Fibroblast of lung (primary cell): ENCODE results near the gene CLECL1. TPM values are rescaled to one million over a fixed set of nuclear protein-coding genes. Genes with fewer than 3 reads are reported as not detected.
"Not testable (repeated sequence)": the region's sequence is repeated elsewhere in the genome, so short reads cannot be mapped to it uniquely, and the experiment has no call there.

ENCODE experiments used
- DNase-seq, 2 donors: peaks; one replicate each; pipeline versions ENCODE4 v3.0.0 to v3.0.0-alpha.2; 2010; ENCODE audit warnings: low read depth in 2 of 2
- H2AFZ ChIP-seq: 2 replicates; pipeline ENCODE4 v1.5.1; 2012; ENCODE audit warnings: low read length, control low read depth, inconsistent platforms
- H3K27ac ChIP-seq: 2 replicates; pipeline ENCODE4 v1.5.1; 2011; ENCODE audit warnings: low read length, control low read depth; ENCODE audit not compliant: insufficient read depth
- H3K27me3 ChIP-seq: 2 replicates; pipeline ENCODE4 v1.5.1; 2011; ENCODE audit warnings: mild to moderate bottlenecking, low read length; ENCODE audit not compliant: control insufficient read depth, insufficient read depth
- H3K36me3 ChIP-seq: 2 replicates; pipeline ENCODE4 v1.5.1; 2011; ENCODE audit warnings: low read length; ENCODE audit not compliant: control insufficient read depth, insufficient read depth
- H3K4me1 ChIP-seq: 2 replicates; pipeline ENCODE4 v1.5.1; 2011; ENCODE audit warnings: low read length; ENCODE audit not compliant: control insufficient read depth, insufficient read depth; ENCODE audit errors: extremely low read depth
- H3K4me2 ChIP-seq: 2 replicates; pipeline ENCODE4 v1.5.1; 2011; ENCODE audit warnings: low read length, control low read depth; ENCODE audit not compliant: insufficient read depth; ENCODE audit errors: extremely low read depth
- H3K4me3 ChIP-seq, 4 experiments: fragments of 200-600 bp in 1 of 4; sonication (generic) in 1 of 4; replicated peaks in 1 of 4; 2 replicates each; pipeline ENCODE4 v1.5.1; 2011 to 2016; ENCODE audit warnings: low read length in 4 of 4, low read depth in 3 of 4, mild to moderate bottlenecking in 3 of 4, control low read depth in 2 of 4, inconsistent platforms in 1 of 4, mixed read lengths in 1 of 4; ENCODE audit not compliant: insufficient read depth in 1 of 4; ENCODE audit errors: control extremely low read depth in 1 of 4
- H3K79me2 ChIP-seq: 2 replicates; pipeline ENCODE4 v1.5.1; 2012; ENCODE audit warnings: mild to moderate bottlenecking, low read length, inconsistent platforms; ENCODE audit not compliant: control insufficient read depth, insufficient read depth
- H3K9ac ChIP-seq: 2 replicates; pipeline ENCODE4 v1.5.1; 2011; ENCODE audit warnings: mild to moderate bottlenecking, low read length, control low read depth; ENCODE audit not compliant: insufficient read depth
- H3K9me3 ChIP-seq: 2 replicates; pipeline ENCODE4 v1.5.1; 2012; ENCODE audit warnings: low read depth, low read length; ENCODE audit not compliant: control insufficient read depth, insufficient read depth
- H4K20me1 ChIP-seq: 2 replicates; pipeline ENCODE4 v1.5.1; 2011; ENCODE audit warnings: low read length; ENCODE audit not compliant: control insufficient read depth, insufficient read depth; ENCODE audit errors: extremely low read depth
- CTCF ChIP-seq, 2 donors: IDR thresholded peaks in 1 of 2; conservative IDR thresholded peaks in 1 of 2; 1 replicate in 1 of 2; 2 replicates in 1 of 2; pipeline ENCODE4 v1.5.1; 2011 to 2012; ENCODE audit warnings: low read length in 2 of 2, control low read depth in 1 of 2, inconsistent platforms in 1 of 2, low read depth in 1 of 2, mild to moderate bottlenecking in 1 of 2
- EZH2 ChIP-seq: IDR thresholded peaks from 2 replicates; pipeline ENCODE4 v1.5.1; 2012; ENCODE audit warnings: low read length, control low read depth, mild to moderate bottlenecking; ENCODE audit errors: missing control alignments
- polyA plus RNA-seq, 2 donors: library from polyadenylated mRNA; depleted of rRNA in 1 of 2; stranded (reverse) in 1 of 2; unstranded in 1 of 2; fragments of >200 nt; gene quantifications; 2 replicates each; pipeline ENCODE4 v1.2.1, GENCODE V29; 2011 to 2012; ENCODE audit warnings: missing spikeins in 1 of 2
- total RNA-seq: library from RNA; depleted of rRNA; stranded (reverse); fragments of >200 nt; gene quantifications from 2 replicates; pipeline ENCODE4 v1.2.1, GENCODE V29; 2014

CLECL1 gene
- total and polyA plus RNA-seq, 2 donors (not counting 1 experiment from before 2014, with no cell fraction given), result not detected

GRCh38 chr12:9707864-9708808 is 24.8 kb downstream of the CLECL1 start:
- Histone ChIP-seq H3K4me2 (no peak overlapping the region), H4K20me1 (no peaks in the 10 kb centered on the region), H3K4me1 (no peaks in the 10 kb centered on the region), H3K79me2 (no peaks in the 10 kb centered on the region), H3K9me3 (no peaks in the 10 kb centered on the region), H3K9ac (no peak overlapping the region), H3K36me3 (no peaks in the 10 kb centered on the region), H3K27ac (no peak overlapping the region), H3K4me3 (no peak overlapping the region), H2AFZ (no peak overlapping the region), H3K27me3 (no peaks in the 10 kb centered on the region)
- TF ChIP-seq EZH2, result no peak
- peak; percentile 86 for TF ChIP-seq CTCF (conservative IDR thresholded peaks at IDR 0.05 in 1 of 2, IDR thresholded peaks at IDR 0.05 in 1 of 2; ENCODE audit: low read depth in 1 of 2, low read length in 2 of 2)
- peak; percentile 39 to 71 for DNase-seq

GRCh38 chr12:9707356-9707755 is 25.5 kb downstream of the CLECL1 start:
- TF ChIP-seq EZH2 (no peak), CTCF (conservative IDR thresholded peaks at IDR 0.05 in 1 of 2, IDR thresholded peaks at IDR 0.05 in 1 of 2; ENCODE audit: low read depth in 1 of 2, low read length in 2 of 2) (no peak)
- no peak overlapping the region for H3K4me3 ChIP-seq
- no peak overlapping the region for H3K9ac ChIP-seq
- H3K4me1 ChIP-seq, result no peaks in the 10 kb centered on the region
- no peaks in the 10 kb centered on the region for H3K36me3 ChIP-seq
- no peaks in the 10 kb centered on the region for H3K79me2 ChIP-seq
- no peaks in the 10 kb centered on the region for H4K20me1 ChIP-seq
- no peaks in the 10 kb centered on the region for H3K9me3 ChIP-seq
- no peak for DNase-seq
- no peak overlapping the region for H3K27ac ChIP-seq
- no peak overlapping the region for H2AFZ ChIP-seq
- H3K27me3 ChIP-seq, result no peaks in the 10 kb centered on the region
- no peak overlapping the region for H3K4me2 ChIP-seq

GRCh38 chr12:9706086-9706685 is 26.7 kb downstream of the CLECL1 start:
- no peaks in the 10 kb centered on the region for H4K20me1 ChIP-seq
- H3K27me3 ChIP-seq, result no peaks in the 10 kb centered on the region
- H3K4me2 ChIP-seq, result no peak overlapping the region
- peak in 1 of 2 donors; percentile 6 for DNase-seq
- no peaks in the 10 kb centered on the region for H3K9me3 ChIP-seq
- H3K9ac ChIP-seq, result no peak overlapping the region
- TF ChIP-seq CTCF (conservative IDR thresholded peaks at IDR 0.05 in 1 of 2, IDR thresholded peaks at IDR 0.05 in 1 of 2; ENCODE audit: low read depth in 1 of 2, low read length in 2 of 2) (no peak), EZH2 (no peak)
- H2AFZ ChIP-seq, result no peak overlapping the region
- no peak overlapping the region for H3K27ac ChIP-seq
- no peaks in the 10 kb centered on the region for H3K4me1 ChIP-seq
- H3K79me2 ChIP-seq, result no peaks in the 10 kb centered on the region
- H3K36me3 ChIP-seq, result no peaks in the 10 kb centered on the region
- no peak overlapping the region for H3K4me3 ChIP-seq

GRCh38 chr12:9704561-9704960 is 28.3 kb downstream of the CLECL1 start:
- H3K9me3 ChIP-seq, H3K9ac ChIP-seq, H3K4me3 ChIP-seq, H3K27ac ChIP-seq, H3K79me2 ChIP-seq, H3K36me3 ChIP-seq, H4K20me1 ChIP-seq, H3K27me3 ChIP-seq, H3K4me2 ChIP-seq, H3K4me1 ChIP-seq, DNase-seq, H2AFZ ChIP-seq: not testable (repeated sequence)
